Measurements from ENCODE around the gene SETD1B. TPM values are rescaled to one million over a fixed set of nuclear protein-coding genes. Genes with fewer than 3 reads are reported as not detected.

The SETD1B gene
- total and polyA plus RNA-seq, 2 donors (not counting 3 experiments of a cell fraction or from before 2014, with no cell fraction given): 2.6 to 27.0 TPM

DNA sequence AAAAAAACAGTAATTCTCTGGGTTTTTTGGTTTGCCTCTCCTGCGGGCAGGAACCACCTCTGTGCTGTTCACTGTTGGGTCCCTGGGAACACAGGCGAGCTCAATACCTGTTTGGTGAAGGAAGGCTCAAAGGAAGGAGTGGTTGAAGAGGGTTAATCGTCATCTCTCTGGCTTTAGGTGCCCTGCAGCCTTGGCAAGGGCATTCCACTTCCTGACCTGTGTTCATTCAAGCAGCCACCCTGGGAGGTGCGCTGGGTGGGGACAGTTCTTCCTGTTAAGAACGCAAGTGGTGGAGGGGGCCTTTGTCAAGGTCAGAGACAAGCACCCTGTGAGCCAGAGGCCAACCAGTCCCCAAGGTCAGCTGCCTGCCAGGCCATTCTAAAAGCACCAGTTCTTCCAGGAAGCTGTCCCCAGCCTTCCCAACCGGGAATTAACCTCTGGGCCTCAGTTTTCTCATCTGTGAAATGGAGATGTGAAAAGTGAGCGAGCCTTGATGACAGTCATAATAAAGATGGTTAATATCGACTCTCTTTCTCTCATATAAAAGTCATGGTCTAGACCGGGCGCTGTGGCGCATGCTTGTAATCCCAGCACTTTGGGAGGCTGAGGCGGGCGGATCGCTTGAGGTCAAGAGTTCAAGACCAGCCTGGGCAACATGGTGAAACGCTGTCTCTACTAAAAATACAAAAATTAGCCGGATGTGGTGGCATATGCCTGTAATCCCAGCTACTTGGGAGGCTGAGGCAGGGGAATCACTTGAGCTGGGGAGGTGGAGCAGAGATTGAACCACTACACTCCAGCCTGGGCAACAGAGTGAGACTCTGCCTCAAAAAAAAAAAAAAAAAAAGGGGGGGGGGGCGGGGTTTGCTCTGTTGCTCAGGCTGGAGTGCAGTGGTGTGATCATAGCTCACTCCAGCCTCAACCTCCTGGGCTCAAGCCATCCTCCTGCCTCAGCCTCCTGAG, 16.5 kb upstream of the SETD1B start:
- intact Hi-C loops (cut with micrococcal nuclease) (no loop called here), dilution Hi-C loops (cut with MboI; ENCODE audit: extremely low pct_ligation_motif_present, low sequenced_read_pairs) (no loop called here)
- FAIRE-seq: no peak
- no peaks in the 10 kb centered on the region for H3K27me3 ChIP-seq (ENCODE audit: control insufficient read depth in 2 of 2, insufficient read depth in 2 of 2, low read length in 2 of 2)
- H3K79me2 ChIP-seq (ENCODE audit: control insufficient read depth, insufficient read depth, low read length): no peaks in the 10 kb centered on the region
- DNase-seq (ENCODE audit: low read depth, low spot score): no peak
- no peak overlapping the region for H2AFZ ChIP-seq (ENCODE audit: low read depth, low read length)
- H4K20me1 ChIP-seq (replicated peaks; ENCODE audit: control insufficient read depth, extremely low read depth, insufficient read depth, low read length): no peaks in the 10 kb centered on the region
- POLR2A ChIA-PET: interaction anchor here (0.6 to 0.7 kb wide), 2 partner anchors 15 to 81 kb away, joined by 3 to 4 read pairs; no protein-coding TSS in a partner anchor
- no TSS peak for BruUV-seq (replicated peaks)
- no peaks in the 10 kb centered on the region for H3K36me3 ChIP-seq (ENCODE audit: control insufficient read depth in 2 of 2, extremely low read depth in 1 of 2, insufficient read depth in 2 of 2, low read length in 2 of 2)
- peaks cover 25% of the 10 kb centered on the region for H3K4me1 ChIP-seq (ENCODE audit: control insufficient read depth, extremely low read depth, insufficient read depth, low read length)
- H3K4me2 ChIP-seq (ENCODE audit: insufficient read depth, low read length): no peak overlapping the region
- CTCF ChIA-PET: interaction anchor here (0.6 to 1.7 kb wide), 3 partner anchors 11 to 16 kb away, joined by 3 to 6 read pairs (median 3); no protein-coding TSS in a partner anchor
- no peak overlapping the region for H3K27ac ChIP-seq (ENCODE audit: insufficient read depth, low read depth, low read length)
- TF ChIP-seq POLR2AphosphoS5 (IDR thresholded peaks at IDR 0.05; ENCODE audit: insufficient read depth, low read depth, low read length): no peak
- TF ChIP-seq FOS (IDR thresholded peaks at IDR 0.05; ENCODE audit: borderline replicate concordance, insufficient read depth, low read length): no peak
- TF ChIP-seq EZH2 (IDR thresholded peaks at IDR 0.05; ENCODE audit: borderline replicate concordance, low read depth, low read length, severe bottlenecking): no peak
- no peak for TF ChIP-seq GATA2 (IDR thresholded peaks at IDR 0.05; ENCODE audit: insufficient read depth, insufficient read length, low read depth, low read length)
- TF ChIP-seq POLR2A (IDR thresholded peaks at IDR 0.05; ENCODE audit: low read depth, low read length): no peak
- TF ChIP-seq MYC (IDR thresholded peaks at IDR 0.05; ENCODE audit: low read depth, low read length): no peak
- TF ChIP-seq JUN (IDR thresholded peaks at IDR 0.05; ENCODE audit: borderline replicate concordance, insufficient read depth, insufficient read length, low read depth): no peak
- TF ChIP-seq, protein P1, sequence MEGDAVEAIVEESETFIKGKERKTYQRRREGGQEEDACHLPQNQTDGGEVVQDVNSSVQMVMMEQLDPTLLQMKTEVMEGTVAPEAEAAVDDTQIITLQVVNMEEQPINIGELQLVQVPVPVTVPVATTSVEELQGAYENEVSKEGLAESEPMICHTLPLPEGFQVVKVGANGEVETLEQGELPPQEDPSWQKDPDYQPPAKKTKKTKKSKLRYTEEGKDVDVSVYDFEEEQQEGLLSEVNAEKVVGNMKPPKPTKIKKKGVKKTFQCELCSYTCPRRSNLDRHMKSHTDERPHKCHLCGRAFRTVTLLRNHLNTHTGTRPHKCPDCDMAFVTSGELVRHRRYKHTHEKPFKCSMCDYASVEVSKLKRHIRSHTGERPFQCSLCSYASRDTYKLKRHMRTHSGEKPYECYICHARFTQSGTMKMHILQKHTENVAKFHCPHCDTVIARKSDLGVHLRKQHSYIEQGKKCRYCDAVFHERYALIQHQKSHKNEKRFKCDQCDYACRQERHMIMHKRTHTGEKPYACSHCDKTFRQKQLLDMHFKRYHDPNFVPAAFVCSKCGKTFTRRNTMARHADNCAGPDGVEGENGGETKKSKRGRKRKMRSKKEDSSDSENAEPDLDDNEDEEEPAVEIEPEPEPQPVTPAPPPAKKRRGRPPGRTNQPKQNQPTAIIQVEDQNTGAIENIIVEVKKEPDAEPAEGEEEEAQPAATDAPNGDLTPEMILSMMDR (IDR thresholded peaks at IDR 0.05; ENCODE audit: extremely low read depth in 1 of 2, insufficient read depth in 1 of 2, low read depth in 1 of 2, low read length in 2 of 2): no peak
- TF ChIP-seq, protein P2, sequence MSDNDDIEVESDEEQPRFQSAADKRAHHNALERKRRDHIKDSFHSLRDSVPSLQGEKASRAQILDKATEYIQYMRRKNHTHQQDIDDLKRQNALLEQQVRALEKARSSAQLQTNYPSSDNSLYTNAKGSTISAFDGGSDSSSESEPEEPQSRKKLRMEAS (IDR thresholded peaks at IDR 0.05; ENCODE audit: insufficient read depth, insufficient read length): no peak
- no peaks in the 10 kb centered on the region for H3K9me1 ChIP-seq (replicated peaks; ENCODE audit: control insufficient read depth, extremely low read depth, insufficient read depth, low read length)
- H3K9ac ChIP-seq (replicated peaks; ENCODE audit: extremely low read depth, insufficient read depth, low read length): no peak overlapping the region
- H3K4me3 ChIP-seq (replicated peaks in 1 of 3; ENCODE audit: insufficient read depth in 1 of 3, low read depth in 1 of 3, low read length in 3 of 3): no peak overlapping the region
- no peaks in the 10 kb centered on the region for H3K9me3 ChIP-seq (replicated peaks; ENCODE audit: control insufficient read depth, insufficient read depth, low read length)

All from endothelial cell of umbilical vein (primary cell).